GM21381 (cell line): ENCODE data around the gene STAT5B.
"Not testable (repeated sequence)": the region's sequence is repeated elsewhere in the genome, so short reads cannot be mapped to it uniquely, and the experiment has no call there.

Experiments used
- ATAC-seq: cut with Tn5 transposase; IDR thresholded peaks from one replicate; pipeline ENCODE4 v1.9.1; 2021; ENCODE audit warnings: mild to moderate bottlenecking, moderate library complexity; ENCODE audit not compliant: unreplicated experiment

The STAT5B gene

GRCh38 chr17:42200706-42201457 is 75.3 kb downstream of the STAT5B start:
- no peak for ATAC-seq

DNA sequence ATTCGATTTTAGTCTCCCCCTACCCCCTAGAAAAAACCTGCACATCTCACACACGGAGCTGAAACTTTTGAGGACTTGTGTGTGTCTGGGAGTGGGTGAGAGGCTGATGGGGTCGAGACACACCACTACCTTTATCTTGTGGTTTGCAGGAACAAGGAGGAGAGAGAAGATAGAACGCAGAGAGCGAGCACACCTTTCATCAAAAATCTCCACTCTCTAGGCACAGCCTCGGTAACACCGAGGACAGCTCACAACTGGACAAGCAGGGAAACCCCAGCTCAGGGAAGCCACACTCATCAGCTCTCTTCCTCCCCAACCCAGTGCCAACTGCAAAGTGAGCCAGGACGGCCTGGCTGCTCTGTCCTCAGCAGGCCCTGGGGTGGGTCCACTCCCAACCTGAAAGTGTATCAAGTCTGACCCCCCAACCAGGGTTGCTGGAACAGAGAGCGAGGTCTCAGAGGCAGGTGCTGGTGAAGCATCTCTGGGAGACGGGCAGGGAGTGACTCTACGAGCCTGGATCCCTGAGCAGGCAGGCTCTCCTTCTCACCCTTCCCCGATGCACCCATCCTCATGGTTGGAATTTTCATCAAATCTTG is 76.7 kb downstream of the STAT5B start:
- ATAC-seq, result no peak

- no peak for ATAC-seq
Observed at GRCh38 chr17:42198897-42199296, 77.3 kb downstream of the STAT5B start.

DNA sequence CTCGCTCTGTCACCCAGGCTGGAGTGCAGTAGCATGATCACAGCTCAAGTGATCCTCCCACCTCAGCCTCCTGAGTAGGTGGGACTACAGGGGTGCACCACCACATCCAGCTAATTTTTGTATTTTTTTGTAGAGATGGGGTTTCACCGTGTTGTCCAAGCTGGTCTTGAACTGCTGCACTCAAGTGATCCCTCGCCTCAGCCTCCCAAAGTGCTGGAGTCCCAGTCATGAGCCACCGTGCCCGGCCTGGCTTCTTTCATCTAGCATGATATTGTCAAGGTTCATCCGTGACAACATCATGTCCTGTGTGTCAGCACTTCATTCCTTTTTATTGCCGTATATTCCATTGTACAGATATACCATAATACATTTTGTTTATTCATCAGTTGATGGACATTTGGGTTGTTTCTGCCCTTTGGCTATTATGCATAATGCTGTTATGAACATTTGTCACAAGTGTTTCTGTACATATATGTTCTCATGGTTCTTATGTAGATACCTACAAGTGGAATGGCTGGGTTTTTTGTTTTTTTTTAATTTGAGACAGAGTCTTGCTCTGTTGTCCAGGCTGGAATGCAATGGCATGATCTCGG is 78.5 kb downstream of the STAT5B start:
- no peak for ATAC-seq

DNA sequence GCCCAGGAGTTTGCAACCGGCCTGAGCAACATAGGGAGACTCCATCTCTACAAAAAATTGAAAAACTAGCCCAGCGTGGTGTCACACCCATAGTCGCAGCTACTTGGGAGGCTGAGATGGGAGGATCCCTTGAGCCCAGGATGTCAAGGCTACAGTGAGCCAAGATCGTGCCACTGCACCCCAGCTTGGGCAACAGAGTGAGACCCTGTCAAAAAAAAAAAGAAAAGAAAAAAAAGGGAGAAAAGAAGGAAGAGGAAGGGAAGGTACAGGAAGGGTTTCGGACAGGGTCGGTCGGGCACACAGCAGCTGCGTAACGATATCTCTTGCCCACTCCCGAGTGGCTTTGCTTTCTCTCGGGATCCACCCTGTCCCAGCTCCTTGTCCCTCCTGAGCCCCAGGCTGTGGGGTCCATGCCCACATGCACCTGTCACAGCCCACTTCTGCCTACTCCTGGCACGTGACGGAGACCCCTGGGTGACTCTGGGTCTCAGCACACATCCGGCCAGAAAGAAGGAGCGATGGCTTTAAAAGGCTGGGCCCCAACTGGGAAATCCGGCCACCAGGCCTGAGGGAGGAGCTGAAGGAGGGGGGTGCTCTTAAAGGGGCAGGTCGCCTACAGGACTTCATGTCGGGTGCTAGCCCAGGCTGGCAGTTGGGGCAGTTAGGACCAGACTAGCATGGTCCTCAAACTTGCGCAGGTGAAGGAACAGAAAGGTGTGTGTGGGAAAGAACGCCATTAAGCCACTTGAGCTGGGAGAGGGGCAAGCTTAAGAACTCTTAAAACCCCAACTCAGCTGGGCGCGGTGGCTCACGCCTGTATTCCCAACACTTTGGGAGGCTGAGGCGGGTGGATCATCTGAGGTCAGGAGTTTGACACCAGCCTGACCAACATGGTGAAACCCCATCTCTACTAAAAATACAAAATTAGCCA is 82.0 kb downstream of the STAT5B start, which contains the start of gene GHDC:
Gene GHDC, minus strand, starts transcription at position 526 of the 931 bp plus-strand sequence. CDS start 913 bp downstream, outside the sequence.
- ATAC-seq, result peak; percentile 87

DNA sequence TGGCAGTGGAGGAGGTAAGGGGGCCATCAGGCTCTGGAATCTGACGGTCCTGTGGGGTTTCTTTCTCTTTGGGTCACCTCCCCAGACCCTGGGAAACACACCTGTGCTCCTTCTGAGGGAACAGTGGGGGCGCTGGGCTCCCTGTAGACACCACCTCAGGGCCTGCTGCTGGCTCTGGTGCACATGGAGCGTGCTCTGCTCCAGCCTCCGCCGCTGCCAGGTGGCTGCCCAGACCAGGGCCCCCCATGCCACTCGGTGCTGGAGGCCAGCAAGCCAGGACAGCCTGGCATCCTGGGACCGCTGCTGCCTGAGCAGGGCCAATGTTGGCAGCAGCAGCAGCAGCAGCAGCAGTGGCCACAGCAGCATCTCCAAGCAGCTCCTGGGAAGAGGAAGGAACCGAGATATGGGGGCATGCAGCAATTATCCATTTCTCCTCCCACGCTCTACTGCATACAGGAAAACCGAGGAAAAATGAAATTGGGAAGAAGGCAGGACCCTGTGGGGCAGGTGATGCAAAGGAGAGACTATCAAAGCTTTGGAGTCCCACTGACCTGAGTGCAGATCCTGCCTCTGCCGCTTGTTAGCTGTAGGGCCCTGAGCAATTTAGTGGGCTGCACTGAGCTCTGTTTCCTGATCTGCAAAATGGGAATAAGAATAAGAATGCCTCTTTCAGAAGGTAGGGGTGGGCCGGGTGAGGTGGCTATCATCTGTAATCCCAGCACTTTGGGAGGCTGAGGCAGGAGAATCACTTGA is 82.8 kb downstream of the STAT5B start:
- no peak for ATAC-seq

GRCh38 chr17:42192189-42193126 is 83.7 kb downstream of the STAT5B start:
- no peak for ATAC-seq

GRCh38 chr17:42191275-42191608 is 84.9 kb downstream of the STAT5B start:
- ATAC-seq, result no peak

DNA sequence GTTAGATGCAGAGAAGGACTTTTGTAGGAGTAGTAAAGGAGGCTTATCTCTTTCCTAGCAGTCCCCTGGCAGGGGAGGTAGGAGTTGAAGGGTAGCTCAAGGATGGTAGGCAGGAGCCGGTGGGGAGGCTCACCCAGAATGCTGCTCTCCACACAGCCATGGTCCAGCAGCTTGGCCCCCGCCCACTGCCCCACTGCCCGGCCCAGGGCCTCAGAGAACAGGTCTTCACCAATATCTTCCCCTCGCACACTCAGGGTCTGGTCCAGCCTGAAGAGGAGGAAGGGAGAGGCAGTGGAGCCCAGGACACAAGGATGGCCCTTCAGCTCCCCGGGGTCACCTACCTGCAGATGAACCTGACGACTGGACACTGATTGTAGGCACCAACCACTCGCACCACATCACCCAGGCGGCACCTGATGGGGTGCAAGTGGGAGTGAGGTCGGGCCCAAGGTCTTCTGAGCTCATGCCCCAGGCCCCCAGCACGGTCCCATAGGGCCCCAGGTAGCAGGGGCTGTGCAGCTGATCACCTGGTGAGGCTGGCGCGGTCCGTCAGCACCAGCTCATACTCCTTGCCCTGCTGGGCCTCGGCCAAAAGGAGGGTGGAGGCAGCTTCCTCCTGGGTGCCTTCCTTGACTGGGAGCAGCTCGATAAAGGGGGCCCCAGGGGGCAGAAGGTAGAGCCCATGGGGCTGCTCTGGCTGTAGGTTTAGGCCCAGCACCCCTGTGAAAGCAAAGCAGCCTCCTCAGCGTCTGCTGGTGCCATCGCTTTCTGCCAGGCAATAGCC is 85.5 kb downstream of the STAT5B start:
- ATAC-seq, result no peak

DNA sequence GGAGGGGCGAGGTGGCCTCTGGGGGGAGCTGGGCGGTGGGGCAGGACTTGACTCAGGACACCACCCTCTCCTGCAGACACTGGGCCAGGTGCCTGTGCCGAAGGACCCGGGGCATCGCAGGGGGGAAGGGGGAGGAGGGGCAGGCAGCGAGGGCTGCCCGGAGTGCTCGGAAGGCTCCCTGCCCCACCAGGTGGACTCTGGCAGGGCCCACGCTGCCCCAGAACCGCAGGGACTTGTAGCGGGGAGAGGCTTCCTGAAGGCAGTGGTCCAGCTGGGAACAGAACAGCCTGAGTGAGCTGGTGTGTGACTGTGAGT is 86.6 kb downstream of the STAT5B start:
- ATAC-seq, result no peak

DNA sequence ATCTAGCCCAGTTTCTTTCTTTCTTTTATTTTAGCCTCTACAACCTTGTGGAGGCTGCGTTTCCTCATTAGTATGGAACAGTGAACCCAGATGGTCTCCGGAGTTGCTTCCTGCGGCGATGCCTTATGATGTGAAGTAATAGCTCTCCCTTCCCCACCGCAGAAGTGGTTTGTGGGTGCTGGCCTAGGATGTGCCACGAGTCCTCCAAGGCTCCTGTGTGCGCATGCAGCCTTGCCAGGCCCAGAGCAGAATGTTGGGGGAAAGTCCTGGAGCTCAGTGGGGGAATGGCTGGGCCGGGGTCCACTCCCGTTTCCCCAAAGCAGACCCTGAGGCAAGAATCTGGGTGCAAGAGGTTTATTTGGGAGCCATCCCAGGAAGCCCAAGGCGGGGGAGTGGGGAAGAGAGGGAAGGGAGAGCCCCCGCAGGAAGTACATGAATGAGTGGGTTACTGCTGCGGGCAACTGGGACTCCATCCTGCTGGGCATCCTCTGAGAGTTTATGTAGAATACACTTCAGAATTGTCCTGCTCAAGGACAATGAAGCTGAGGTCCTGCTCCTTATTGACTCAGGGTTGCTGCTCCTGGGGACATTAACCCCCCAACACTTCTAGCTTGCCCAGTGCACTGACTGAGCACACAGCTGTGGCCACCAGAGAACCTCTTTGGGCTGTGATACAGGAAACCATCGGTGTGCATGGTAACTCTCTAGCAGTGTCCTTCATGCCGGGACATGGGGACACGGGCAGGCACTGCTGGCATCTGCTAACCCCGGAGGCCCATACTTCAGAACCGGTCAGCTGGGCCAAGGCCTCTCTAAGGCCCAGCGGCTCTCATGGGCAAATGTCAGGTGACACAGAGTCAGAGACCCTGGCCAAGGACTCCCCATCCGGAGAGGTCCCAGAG is 87.2 kb downstream of the STAT5B start:
- ATAC-seq, result no peak

DNA sequence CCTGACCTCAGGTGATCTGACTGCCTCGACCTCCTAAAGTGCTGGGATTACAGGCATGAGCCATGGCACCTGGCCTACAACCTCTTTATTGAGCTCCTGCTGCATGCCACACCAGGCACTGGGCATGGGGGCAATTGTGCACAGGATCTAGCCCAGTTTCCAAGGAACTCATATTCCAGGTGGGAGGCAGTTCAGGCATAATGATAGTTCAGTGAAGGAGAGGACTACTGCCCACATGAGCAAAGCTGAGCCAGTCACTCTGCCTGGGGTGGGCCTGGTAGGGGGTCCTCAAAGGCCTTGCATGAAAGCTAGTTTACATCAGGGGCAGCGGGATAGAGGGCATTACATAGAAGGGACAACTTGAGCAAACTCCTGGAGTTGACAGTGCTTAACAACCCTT is 88.4 kb downstream of the STAT5B start:
- ATAC-seq, result no peak

DNA sequence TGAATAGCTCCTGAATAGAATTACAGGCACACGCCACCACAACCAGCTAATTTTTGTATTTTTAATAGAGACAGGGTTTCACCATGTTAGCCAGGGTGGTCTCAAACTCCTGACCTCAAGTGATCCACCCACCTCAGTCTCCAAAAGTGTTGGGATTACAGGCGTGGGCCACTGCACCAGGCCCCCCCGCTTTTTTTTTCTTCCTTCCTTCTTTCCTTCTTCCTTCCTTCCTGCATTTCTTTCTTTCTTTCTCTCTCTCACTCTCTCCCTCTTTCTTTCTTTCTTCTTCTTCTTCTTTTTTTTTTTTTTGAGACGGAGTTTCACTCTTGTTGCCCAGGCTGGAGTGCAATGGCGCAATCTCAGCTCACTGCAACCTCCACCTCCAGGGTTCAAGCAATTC is 90.0 kb downstream of the STAT5B start:
- ATAC-seq, result not testable (repeated sequence)

DNA sequence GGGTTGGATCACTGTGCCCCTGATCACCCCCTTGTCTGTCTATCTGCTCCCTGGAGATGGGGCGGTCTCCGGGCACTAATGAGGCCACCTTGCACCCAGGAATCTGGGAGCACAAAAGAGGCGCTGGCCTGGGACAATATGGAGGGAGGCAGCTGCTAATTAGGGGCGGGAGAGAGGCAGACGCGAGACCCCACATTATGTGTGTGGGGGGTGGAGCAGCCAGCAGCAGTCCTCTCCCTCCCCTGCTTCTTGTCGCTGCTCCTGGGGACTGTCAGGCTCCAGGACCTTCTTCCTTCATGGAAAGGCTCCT is 90.6 kb downstream of the STAT5B start:
- ATAC-seq, result no peak

GRCh38 chr17:42184713-42185620 is 91.2 kb downstream of the STAT5B start, which contains the start of gene HCRT:
HCRT (minus strand) TSS chr17:42185452; CDS start chr17:42185365, 87 bp downstream.
- no peak for ATAC-seq

DNA sequence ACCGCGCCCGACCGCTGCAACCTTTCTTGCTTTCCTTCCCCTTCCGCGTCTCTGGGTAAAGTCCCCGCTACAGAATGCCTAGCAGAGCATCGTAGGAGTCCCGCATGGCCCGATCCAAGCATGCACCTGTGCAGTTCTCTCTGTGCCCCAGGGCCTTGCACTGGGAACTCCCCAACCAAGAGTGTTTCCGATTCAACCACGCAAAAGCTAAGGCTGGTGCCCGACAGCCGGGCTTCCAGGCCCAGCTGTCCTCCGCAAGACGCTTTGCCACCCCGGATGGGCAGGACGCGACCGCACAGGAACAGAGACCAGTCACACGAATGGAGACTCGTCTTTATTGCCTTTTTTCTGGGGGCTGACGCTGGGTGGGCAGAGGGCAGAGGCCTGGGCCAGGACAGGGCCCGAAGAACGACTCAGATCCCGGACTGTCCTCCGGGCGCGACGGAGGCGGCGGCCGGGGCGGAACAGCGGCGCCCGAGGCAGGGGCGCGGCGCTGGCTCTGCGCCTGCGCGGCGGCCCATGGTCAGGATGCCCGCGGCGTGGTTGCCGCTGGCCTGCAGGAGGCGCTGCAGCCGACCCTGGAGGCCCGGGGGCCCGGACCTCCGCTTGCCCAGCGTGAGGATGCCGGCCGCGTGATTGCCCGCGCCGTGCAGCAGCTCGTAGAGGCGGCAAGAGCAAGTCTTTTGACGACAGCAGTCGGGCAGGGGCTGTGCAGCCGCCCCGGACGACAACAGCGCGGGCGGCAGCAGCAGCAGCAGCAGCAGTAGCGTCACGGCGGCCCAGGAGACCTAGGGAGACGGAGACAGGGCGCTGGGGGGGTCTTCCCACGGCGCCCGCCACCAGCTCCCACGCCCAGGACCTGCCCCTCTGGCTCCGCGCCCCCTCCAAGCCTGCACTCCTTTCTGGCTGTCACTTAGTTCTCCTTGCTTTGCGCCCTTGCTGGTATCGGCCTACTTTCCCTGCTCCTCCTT is 92.2 kb downstream of the STAT5B start:
- peak; percentile 71 for ATAC-seq
